MCF 10A (cell line): ENCODE data around the gene POU2F2. TPM values are rescaled to one million over a fixed set of nuclear protein-coding genes. Genes with fewer than 3 reads are reported as not detected.

Source experiments
- BruUV-seq: library from RNA; stranded (reverse); fragments of 400-500 nt; replicated peaks from 2 replicates; lab custom pipeline; 2021; lab: Mats Ljungman, UMichigan
- CTCF ChIA-PET: fragments of 300-600 bp; sonication (Branson Sonifier 250); formaldehyde crosslinking; extraction: SDS; loops from one replicate; lab custom pipeline; 2021; ENCODE audit warnings: antibody characterized with exemption, inconsistent platforms; lab: Yijun Ruan, JAX
- POLR2A ChIA-PET: fragments of 300-600, 350-650 bp; sonication (Branson Sonifier 250); formaldehyde crosslinking; extraction: SDS; loops from one replicate; lab custom pipeline; 2020; ENCODE audit warnings: antibody characterized with exemption, inconsistent platforms; lab: Yijun Ruan, JAX
- DNase-seq: peaks from one replicate; pipeline ENCODE4 v3.0.0-alpha.2; 2018; ENCODE audit not compliant: unreplicated experiment
- H3K27ac Mint-ChIP-seq: one replicate; pipeline ENCODE4 v1.8.0; 2022; ENCODE audit warnings: mild to moderate bottlenecking, low read depth, mixed read lengths; ENCODE audit not compliant: unreplicated experiment
- H3K27me3 Mint-ChIP-seq: one replicate; pipeline ENCODE4 v1.8.0; 2022; ENCODE audit warnings: mixed read lengths; ENCODE audit not compliant: insufficient read depth, unreplicated experiment
- H3K36me3 Mint-ChIP-seq: one replicate; pipeline ENCODE4 v1.8.0; 2022; ENCODE audit warnings: mild to moderate bottlenecking, moderate library complexity, mixed read lengths; ENCODE audit not compliant: insufficient read depth, unreplicated experiment
- H3K4me1 Mint-ChIP-seq: one replicate; pipeline ENCODE4 v1.8.0; 2022; ENCODE audit warnings: mixed read lengths; ENCODE audit not compliant: insufficient read depth, unreplicated experiment
- H3K4me3 Mint-ChIP-seq: one replicate; pipeline ENCODE4 v1.8.0; 2022; ENCODE audit warnings: mild to moderate bottlenecking, moderate library complexity, mixed read lengths; ENCODE audit not compliant: unreplicated experiment
- H3K9me3 Mint-ChIP-seq: one replicate; pipeline ENCODE4 v1.8.0; 2022; ENCODE audit warnings: mixed read lengths; ENCODE audit not compliant: unreplicated experiment
- CTCF ChIP-seq: fragments of 200-600 bp; IDR thresholded peaks from one replicate; pipeline ENCODE4 v1.8.0; 2022; ENCODE audit warnings: antibody characterized with exemption, mild to moderate bottlenecking; ENCODE audit not compliant: unreplicated experiment
- intact Hi-C: fragments of 100-400 bp; cut with micrococcal nuclease; formaldehyde crosslinking; loops from 2 replicates; pipeline ENCODE4 v1.14.1; 2022
- total RNA-seq: library from RNA; stranded (reverse); gene quantifications from 2 replicates; pipeline ENCODE4 v1.2.3, GENCODE V29; 2022

Gene POU2F2
- total RNA-seq, 1 experiment from 2014 or later: 0.70 TPM

DNA sequence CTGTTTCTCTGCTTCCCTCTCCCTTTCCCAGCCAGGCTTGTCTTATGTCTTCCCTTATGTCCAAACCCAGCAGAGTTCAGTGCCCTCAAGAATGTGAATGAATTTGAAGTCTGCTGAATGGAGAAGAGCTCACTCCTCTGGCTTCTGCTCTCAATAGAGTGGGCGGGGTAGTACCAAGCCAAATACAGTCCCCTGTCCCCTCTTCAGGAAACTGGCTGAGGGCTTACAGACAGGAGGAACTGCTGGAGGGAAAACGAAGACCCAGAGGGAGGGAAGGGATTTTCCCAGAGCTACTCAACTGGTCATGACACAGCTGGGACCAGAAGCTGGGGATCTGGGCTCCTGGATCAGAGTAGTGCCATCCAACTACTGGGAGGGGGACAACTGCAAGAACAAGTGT is 32.9 kb upstream of the POU2F2 start:
- H3K27ac Mint-ChIP-seq: no peak overlapping the region
- H3K4me1 Mint-ChIP-seq: no peaks in the 10 kb centered on the region
- POLR2A ChIA-PET: no interaction called here
- H3K36me3 Mint-ChIP-seq: no peaks in the 10 kb centered on the region
- no peak for DNase-seq
- no peak overlapping the region for H3K4me3 Mint-ChIP-seq
- BruUV-seq: no TSS peak
- no peaks in the 10 kb centered on the region for H3K9me3 Mint-ChIP-seq
- TF ChIP-seq CTCF: no peak
- H3K27me3 Mint-ChIP-seq: peaks cover 20% of the 10 kb centered on the region
- CTCF ChIA-PET: interaction anchor here (1.1 to 1.8 kb wide), 6 partner anchors 11 to 80 kb away, joined by 3 to 7 read pairs (median 4); no protein-coding TSS in a partner anchor
- intact Hi-C loops: no loop called here

GRCh38 chr19:42161616-42162263 is 29.5 kb upstream of the POU2F2 start:
- BruUV-seq: no TSS peak
- no peaks in the 10 kb centered on the region for H3K36me3 Mint-ChIP-seq
- no peaks in the 10 kb centered on the region for H3K9me3 Mint-ChIP-seq
- intact Hi-C loops: no loop called here
- ChIA-PET POLR2A (no interaction called here), CTCF (interaction anchor here (0.9 to 1.0 kb wide), 2 partner anchors 20 to 23 kb away, joined by 3 read pairs; no protein-coding TSS in a partner anchor)
- H3K27me3 Mint-ChIP-seq: peaks cover 51% of the 10 kb centered on the region
- no peak for TF ChIP-seq CTCF
- H3K27ac Mint-ChIP-seq: no peak overlapping the region
- H3K4me3 Mint-ChIP-seq: no peak overlapping the region
- DNase-seq: no peak
- no peaks in the 10 kb centered on the region for H3K4me1 Mint-ChIP-seq

DNA sequence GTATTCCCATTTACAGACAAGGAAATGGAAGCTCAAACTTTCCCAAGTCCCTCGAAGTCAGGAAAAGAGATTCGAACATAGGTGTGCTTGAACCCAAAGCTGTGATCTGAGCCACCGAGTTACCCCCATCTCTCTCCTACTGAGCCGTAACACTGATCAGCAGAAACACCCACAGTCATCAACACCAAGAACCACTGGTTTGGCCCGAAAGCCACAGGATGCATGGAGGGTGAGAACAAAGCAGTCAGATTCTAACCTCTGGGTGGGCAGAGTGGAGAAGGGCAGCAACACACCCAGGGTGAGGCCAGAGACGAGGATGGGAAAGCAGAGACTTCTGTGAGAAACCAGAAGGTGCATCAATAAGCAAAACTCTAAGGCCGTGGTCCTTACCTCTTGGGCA is 27.7 kb upstream of the POU2F2 start:
- no peak for DNase-seq
- H3K36me3 Mint-ChIP-seq: no peaks in the 10 kb centered on the region
- peaks cover 66% of the 10 kb centered on the region for H3K27me3 Mint-ChIP-seq
- BruUV-seq: no TSS peak
- no peak overlapping the region for H3K27ac Mint-ChIP-seq
- no peaks in the 10 kb centered on the region for H3K4me1 Mint-ChIP-seq
- intact Hi-C loops: no loop called here
- no peak for TF ChIP-seq CTCF
- H3K9me3 Mint-ChIP-seq: no peaks in the 10 kb centered on the region
- no peak overlapping the region for H3K4me3 Mint-ChIP-seq
- ChIA-PET CTCF (interaction anchor here (0.8 to 1.4 kb wide), 2 partner anchors 51 to 52 kb away, joined by 3 to 5 read pairs; no protein-coding TSS in a partner anchor), POLR2A (interaction anchor here (0.5 to 1.6 kb wide), 4 partner anchors 11 to 108 kb away, joined by 3 to 4 read pairs (median 4); no protein-coding TSS in a partner anchor)

DNA sequence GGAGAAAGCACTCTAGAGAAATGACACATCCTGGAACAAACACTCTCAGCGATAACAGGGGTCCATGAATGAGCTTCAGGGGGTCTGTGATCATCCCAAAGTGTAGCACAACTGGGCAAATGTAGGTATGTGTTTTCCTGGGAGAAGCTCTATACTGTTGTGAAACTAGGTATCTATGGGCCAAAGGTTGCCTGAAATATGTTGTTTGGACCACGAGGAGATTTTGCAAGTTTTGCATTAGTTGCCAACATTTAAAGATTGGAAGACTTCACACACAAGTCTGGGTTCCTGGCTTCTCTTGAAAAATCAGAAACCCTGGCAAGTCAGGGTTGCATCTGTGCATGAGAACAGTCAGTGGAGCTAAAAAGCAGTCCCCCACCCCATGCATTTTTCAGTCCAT is 26.7 kb upstream of the POU2F2 start:
- CTCF ChIA-PET: interaction anchor here (0.7 to 1.4 kb wide), 3 partner anchors 11 to 50 kb away, joined by 3 to 5 read pairs (median 5); partner anchors contain the start of gene POU2F2
- TF ChIP-seq CTCF: no peak
- Mint-ChIP-seq H3K9me3 (no peaks in the 10 kb centered on the region), H3K36me3 (no peaks in the 10 kb centered on the region), H3K27me3 (peaks cover 76% of the 10 kb centered on the region), H3K4me3 (no peak overlapping the region), H3K27ac (no peak overlapping the region), H3K4me1 (no peaks in the 10 kb centered on the region)
- POLR2A ChIA-PET: interaction anchor here (1.6 kb wide), 1 partner anchor 10 kb away, joined by 4 read pairs; no protein-coding TSS in a partner anchor
- intact Hi-C loops: no loop called here
- no TSS peak for BruUV-seq
- no peak for DNase-seq
